HG03460 (cell line): ENCODE data around the gene ADGRD2.

Experiments used
- ATAC-seq: cut with Tn5 transposase; IDR thresholded peaks from one replicate; pipeline ENCODE4 v1.9.1; 2021; ENCODE audit not compliant: unreplicated experiment

Gene ADGRD2

GRCh38 chr9:124506931-124507879, 57.0 kb downstream of the ADGRD2 start, which contains the start of gene NR5A1:
NR5A1 (minus strand) TSS chr9:124507399; CDS start chr9:124503395, 4,004 bp downstream.
- ATAC-seq, result no peak

GRCh38 chr9:124507880-124508423, 57.7 kb downstream of the ADGRD2 start:
- ATAC-seq, result no peak

GRCh38 chr9:124510650-124511425, 60.6 kb downstream of the ADGRD2 start:
- ATAC-seq, result no peak

- no peak for ATAC-seq
These were observed 61.2 kb downstream of the ADGRD2 start for GRCh38 chr9:124511426-124511840.

GRCh38 chr9:124511891-124512805, 61.9 kb downstream of the ADGRD2 start:
- ATAC-seq, result no peak

GRCh38 chr9:124512806-124513204, 62.6 kb downstream of the ADGRD2 start:
- ATAC-seq, result no peak

- no peak for ATAC-seq
These were observed 63.2 kb downstream of the ADGRD2 start for GRCh38 chr9:124513376-124513994.

- no peak for ATAC-seq
These were observed 63.9 kb downstream of the ADGRD2 start for GRCh38 chr9:124514125-124514524.

- no peak for ATAC-seq
These were observed 64.6 kb downstream of the ADGRD2 start for GRCh38 chr9:124514874-124515273.

- no peak for ATAC-seq
These were observed 67.3 kb downstream of the ADGRD2 start for GRCh38 chr9:124517600-124517999.

- ATAC-seq, result no peak
These were observed 67.9 kb downstream of the ADGRD2 start for GRCh38 chr9:124518116-124518515.

- no peak for ATAC-seq
These were observed 70.0 kb downstream of the ADGRD2 start for GRCh38 chr9:124520206-124520596.

- no peak for ATAC-seq
These were observed 70.9 kb downstream of the ADGRD2 start for GRCh38 chr9:124521142-124521541.

- ATAC-seq, result no peak
These were observed 72.2 kb downstream of the ADGRD2 start for GRCh38 chr9:124522121-124523098.

GRCh38 chr9:124526174-124526573, 75.9 kb downstream of the ADGRD2 start:
- no peak for ATAC-seq

- ATAC-seq, result no peak
These were observed 77.5 kb downstream of the ADGRD2 start for GRCh38 chr9:124527781-124528180.
